GM21528 (cell line): ENCODE results near the gene TRMT61A.
"Not testable (repeated sequence)": the region's sequence is repeated elsewhere in the genome, so short reads cannot be mapped to it uniquely, and the experiment has no call there.

Experiments used
- ATAC-seq: cut with Tn5 transposase; IDR thresholded peaks from one replicate; pipeline ENCODE4 v1.9.1; 2021; ENCODE audit warnings: mild to moderate bottlenecking, moderate library complexity; ENCODE audit not compliant: unreplicated experiment, low FRiP score

TRMT61A gene

DNA sequence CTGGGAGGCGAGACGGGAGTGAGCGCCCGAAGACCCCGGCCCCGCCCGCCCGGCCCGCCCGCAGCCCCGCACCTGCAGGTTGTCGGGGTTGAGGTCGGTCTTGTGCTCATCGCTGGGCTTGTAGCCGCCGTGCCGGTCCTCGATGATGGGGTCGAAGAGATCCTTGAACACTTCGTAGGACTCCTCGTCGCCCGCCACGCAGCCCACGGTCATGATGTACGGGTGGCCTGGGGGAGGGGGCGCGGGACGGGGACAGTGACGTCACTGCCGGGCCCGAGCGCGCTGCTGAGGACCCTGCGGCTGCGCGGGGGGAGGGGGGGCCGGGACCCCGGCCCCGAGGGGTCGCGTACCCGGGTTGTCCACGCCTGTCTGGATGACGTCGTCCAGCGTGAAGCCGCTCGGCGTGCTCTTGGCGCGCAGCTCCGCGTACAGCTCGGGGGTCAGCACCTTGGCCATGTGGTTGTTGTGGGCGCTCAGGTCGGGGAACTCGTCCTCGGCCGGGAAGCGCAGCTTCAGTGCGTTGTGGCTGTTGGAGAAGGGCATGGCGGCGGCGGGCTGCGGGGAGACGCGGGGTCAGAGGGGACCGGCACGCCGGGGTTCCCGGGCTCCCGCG is 6.9 kb upstream of the TRMT61A start:
- no peak for ATAC-seq

DNA sequence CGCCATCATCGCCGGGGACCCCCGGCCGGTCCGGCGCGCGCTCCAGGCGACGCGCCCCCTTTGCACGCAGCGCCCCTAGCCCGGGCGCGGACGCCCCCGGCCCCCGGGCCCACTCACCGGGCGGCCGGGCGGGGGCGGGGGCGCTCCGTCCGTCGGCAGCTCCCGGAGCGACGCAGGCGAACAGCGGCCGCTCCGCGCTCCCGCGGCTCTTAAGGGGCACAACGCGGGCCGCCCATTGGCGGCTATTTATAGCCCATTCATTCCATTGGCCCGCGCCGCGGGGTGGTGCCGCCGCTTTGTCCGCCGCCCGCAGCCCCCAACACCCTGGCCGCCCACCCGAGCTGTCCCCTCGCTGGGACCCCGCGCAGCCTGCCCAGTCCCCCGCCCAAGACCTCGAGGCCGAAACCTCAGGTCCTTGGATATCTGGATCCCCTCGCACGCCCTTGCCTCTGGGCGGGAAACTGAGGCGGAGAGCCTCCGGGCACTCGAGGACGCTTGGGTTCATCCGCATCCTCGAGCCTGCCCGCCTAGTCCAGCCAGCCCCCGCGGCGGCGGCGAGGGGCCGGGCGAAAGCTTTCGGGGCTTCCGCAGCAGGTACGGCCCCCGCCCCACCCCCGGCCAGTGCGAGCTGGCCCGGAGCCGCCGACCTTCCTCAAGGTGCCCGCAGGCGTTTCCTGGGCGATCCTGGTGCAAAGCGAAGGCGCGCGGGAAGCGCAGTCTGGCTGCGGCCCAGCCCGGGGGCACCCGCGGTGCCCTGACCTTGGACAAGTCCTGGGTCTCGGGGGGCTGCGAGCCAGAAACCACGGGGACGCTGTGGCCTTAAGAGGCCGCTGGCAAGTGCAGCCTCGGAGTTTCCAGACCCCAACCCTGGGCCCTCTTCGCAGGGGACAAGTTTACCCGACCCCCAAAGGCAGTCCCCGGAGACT is 6.1 kb upstream of the TRMT61A start, which contains the start of gene CKB:
TSS of gene CKB (minus strand) at position 182 of the 926 bp plus-strand sequence. CDS start 337 bp downstream, outside the sequence.
- no peak for ATAC-seq

DNA sequence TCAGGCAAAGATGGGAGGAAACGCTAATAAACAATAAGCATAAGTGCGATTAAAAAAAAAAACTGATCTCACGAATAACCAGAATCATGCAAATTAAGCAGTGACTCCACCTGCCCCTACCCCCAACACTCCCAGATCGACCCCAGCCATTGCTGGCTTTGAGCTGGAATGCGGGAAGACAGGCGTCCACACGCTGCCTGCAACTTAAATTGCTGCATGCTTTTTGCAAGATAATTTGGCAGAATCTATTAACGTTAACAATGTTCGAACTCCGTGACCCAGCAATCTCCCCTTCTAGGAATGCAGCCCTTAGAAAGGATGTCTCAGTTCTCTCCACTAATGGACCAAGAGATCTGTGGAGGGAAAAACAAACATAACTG is 5.4 kb upstream of the TRMT61A start:
- ATAC-seq = no peak

DNA sequence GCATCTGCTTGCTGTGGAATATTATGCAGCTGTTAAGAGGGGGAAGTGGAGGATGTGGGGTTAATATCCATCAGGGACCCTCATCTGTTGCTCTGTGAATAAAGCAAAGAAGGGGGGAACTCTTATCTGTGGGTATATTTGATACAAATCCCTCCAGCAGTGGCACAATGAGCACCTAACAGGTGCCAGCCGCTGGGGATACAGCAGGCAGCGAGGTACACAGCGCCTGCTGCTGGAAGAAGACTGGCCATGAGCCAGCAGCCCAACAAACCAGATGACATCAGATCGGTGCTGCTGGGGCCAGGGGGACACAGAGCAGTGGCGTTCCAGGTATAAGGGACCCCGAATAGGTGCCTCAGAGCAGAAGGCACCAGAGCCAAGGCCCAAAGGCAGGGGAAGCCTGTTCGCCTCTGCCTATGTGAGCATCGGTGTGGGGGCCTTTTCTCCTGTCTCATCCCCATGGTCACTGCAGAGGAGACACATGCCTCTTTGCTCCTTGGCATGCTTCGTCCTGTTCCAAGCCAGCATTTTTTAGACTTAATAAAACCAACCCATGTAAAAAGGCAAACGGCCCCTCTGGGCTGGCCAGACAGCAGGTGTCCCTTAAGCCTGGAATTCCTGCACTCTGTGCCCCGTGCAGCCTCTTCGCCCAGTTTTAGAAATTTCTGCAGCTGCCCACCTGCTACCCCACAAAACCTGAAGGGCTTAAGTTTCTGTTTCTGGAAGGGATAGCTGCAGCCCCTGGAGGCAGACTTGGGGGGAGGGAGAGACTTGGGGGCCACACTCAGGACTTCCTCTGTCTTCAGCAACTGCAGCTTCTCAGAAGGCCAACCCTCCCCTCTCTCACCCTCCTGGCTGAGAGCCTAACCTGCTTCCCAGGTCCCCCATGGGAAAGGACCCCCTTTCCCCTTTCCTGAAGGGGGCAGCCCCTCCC is 4.7 kb upstream of the TRMT61A start:
- no peak for ATAC-seq

DNA sequence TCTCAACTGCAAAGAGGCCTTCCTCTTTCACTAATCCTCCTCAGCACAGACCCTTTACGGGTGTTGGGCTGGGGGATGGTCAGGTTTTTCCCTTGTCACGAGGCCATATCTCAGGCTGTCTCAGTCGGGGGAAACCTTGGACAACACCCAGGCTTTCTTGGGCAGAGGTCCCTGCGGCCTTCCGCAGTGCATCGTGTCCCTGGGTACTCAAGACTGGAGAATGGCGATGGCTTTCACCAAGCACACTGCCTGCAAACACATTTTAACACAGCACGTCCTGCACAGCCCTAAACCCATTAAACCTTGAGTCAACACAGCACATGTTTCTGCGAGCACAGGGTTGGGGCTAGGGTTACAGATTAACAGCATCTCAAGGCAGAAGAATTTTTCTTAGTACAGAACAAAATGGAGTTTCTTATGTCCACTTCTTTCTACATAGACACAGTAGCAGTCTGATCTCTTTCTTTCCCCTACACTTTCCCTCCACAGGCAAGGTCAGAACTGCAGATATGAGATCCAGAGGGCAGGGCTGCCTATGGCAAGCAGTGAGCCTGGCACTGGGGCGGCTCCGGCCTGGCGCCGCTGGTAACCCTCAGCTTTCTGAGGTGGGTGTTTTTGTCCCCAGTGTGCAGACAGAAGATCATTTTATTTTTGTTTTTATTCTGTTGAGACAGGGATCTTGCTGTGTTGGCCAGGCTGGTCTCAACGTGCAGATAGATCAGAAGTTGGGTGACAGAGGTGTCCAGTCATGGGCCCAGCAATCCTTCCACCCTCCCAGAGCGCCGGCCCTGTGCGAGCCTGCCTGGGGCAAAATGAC is 3.4 kb upstream of the TRMT61A start:
- ATAC-seq = not testable (repeated sequence)

DNA sequence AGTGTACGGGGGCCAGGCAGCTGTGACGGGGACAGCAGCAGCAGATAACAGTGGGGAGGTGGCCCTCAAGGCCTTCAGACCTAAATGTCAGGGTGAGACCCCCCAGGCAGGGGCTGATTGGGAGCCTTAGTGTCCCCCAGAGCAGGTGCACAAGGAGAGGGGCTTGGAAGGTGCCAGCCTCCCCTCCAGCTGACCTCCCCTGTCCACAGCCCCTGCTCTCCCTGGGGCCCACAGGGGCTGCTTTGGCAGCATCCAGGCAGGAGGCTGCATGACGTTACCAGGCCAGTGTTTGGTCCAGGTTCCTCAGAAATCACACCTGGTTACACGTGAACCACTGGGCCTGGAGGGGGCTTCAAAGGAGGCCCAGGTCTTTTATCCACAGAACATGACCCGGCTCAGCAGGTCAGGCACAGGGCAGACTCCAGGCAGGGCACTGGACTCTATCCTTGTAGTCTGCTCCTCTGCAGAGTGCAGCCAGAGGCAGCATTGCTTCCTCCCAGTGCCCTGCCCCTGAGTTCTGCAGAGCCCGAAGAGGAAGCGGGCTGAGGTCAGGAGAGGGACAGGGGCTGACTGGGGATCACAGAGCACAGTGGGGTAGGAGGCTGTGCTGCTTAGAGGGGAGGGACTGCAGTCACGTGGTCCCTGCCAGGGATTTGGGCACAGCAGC is 2.6 kb upstream of the TRMT61A start:
- no peak for ATAC-seq

DNA sequence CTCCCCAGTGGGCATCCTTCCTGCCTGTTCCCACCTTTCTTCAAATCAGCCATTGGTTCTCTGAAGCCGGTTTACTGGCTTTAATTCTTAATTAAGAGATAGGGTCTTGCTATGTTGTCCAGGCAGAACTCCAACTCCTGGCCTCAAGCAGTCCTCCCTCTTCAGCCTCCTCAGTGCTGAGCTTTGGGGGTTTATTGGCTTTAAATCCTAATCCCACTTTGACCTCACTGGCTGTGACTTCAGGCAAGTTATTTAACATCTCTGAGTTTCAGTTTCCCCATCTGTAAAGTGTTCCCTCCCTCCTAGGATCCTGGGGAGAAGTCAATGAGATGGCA is 2.1 kb upstream of the TRMT61A start:
- no peak for ATAC-seq

DNA sequence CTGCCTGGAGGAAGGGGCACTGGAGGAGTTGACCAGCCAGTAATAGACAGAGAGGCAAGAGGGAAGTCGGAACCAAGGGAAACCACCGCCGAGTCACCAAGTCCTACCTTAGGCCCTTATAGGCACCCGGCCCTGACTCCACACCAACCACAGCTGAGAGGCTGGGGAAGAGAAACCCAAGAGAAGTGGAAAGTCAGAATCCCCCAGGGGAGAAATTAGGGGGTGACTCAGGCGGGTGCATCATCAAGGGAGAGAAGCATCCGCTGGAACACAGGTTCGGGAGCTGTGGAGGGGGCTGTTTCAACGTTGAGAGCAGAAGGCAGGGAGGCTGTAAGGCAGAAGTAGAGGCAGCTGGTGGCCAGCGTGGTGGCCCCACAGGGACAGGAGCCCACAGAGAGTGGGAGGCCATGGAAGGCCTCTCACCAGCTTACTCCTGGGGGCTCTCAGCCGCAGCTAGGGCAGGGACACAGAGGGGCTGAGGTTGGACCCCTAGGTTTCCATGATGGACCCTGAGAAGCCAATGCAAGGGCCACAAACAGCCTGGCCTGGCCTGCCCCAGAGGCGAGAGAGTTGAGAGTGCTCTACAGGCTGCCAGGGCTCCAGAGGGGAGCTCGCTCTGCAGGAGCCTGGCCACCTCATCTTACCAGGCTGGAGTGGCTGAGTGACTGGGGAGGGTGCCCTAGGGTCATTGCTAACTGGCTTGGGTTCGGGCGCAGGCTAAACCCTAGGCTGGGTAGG is 1.4 kb upstream of the TRMT61A start:
- no peak for ATAC-seq

DNA sequence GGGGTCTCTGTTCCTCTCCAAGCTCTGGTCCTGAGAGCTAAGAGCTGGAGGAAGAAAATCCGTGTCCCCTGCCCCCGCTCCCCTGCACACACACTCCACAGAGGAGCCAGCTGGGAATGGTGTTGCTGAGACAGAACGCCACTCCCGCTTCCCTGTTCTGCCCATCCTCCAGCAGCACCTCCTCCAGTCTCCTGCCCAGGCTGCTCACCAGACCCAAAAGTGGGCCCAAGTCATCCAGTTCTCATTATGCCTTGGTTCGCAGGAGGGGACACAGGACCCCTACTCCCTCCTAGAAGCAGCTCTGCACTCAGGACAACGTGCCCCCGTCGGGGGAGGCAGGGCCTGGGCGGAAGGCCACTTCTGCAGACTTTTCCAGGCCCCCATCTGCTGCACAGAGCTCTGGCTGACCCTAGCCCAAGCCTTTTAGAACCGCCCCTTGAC is 830 bp upstream of the TRMT61A start:
- ATAC-seq = no peak

DNA sequence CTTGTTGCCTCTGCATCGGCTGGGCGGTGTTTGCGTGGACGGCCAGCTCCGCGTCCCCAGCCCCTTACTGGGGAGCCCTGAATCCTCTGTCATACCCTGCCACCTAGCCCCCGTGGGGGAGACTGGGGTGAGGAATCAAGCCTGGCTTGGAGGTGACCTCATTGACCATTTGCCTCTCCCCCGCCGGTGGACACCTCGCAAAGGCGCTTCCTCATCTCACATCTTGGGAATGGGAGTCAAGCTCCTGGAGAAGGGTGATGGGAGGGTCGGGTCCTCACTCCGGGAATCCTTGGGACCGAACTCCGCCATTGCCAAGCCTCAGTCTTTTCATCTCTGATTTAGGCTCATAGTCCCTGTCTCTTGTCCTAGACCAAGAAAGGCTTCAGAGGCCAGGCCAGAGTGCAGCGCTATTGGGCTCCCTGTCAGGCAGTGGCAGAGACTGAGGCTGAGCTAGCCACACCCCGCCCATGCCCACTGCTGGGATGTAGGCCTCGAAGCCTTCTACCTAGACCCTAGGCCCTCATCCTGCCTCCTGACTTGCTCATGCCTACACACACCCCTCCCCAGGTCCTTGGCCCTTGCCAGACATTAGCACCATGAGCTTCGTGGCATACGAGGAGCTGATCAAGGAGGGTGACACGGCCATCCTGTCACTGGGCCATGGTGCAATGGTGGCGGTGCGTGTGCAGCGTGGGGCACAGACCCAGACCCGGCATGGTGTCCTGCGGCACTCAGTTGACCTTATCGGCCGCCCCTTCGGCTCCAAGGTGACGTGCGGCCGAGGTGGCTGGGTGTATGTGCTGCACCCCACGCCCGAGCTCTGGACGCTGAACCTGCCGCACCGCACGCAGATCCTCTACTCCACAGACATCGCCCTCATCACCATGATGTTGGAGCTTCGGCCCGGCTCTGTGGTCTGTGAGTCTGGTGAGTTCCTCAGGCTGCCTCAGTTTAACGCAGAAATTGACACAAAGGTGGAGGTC is 678 bp downstream of the TRMT61A start:
- ATAC-seq = no peak

DNA sequence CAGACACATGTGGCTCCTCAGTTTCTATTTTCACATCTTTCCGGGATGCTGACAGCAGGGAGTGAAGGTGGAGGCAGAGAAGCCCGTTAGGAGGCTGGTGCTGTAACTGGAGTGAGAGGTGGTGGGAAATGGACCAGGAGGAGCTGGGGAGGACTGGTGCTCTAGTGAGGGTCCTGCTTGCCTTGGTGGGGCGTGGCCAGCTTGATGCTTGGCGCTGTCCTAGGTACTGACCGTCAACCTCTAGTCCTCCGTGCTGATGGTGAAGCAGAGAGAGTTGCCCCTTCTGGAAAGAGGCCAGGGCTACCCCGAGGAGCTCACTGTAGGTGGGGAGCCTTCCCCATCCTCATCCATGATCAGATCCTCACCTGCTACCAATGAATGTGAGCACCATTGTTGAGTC is 1.4 kb downstream of the TRMT61A start:
- no peak for ATAC-seq

DNA sequence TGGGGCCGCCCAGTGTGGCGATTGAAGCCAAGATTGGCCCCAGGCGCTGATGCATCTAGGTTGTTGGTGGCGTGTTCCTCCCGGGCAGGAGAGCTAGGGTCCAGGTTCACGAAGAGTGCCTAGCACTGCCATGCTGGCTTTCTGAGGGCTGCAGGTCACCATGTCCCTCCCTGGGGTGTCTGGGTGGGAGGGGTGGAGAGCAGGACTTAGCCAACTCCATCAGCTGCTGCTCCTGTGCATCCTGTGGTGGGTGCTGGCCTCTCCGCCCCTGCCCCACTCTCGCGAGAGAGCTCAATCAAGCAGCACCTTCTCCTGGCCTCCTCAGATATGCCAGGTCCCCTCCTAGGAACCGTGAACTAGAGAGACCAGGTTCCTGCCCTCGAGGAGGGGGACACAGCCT is 1.8 kb downstream of the TRMT61A start:
- ATAC-seq = no peak

DNA sequence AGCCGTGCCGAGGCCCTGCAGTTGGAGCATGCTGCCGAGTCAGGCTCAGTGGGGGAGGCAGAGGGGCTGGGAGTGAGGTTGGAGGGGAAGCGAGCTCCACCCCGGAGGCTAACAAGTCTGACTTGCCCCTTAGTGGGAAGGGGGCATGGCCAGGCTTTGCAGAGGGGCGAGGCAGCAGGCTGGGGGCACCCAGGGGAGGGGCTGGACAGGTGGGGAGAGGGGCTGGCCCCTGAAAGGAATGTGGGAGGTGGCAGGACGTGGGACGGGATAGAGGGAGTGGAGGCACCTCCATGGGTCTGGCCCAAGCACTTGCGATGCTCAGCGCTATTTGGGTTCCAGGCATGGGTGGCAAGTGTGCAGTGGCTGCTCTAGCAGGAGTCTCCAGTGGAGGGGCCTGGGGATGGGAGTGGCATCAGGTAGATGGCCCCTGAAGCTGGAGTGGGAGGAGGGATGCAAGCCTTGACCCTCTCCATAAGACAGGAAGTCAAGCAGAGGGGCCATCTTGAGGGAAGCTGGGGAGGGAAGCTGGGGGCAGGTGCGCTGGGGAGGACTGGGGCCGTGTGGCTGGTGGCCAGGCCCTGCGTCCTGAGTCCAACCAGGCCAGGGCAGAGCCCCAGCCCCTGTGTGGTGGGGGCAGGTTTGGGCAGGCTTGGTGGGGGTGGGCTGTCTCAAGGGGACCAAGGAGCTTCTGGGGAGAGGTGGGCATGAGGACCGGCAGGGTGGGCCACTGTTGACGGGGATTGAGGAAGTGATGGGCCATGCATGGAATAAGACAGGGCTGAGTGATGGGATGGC is 2.6 kb downstream of the TRMT61A start:
- no peak for ATAC-seq

DNA sequence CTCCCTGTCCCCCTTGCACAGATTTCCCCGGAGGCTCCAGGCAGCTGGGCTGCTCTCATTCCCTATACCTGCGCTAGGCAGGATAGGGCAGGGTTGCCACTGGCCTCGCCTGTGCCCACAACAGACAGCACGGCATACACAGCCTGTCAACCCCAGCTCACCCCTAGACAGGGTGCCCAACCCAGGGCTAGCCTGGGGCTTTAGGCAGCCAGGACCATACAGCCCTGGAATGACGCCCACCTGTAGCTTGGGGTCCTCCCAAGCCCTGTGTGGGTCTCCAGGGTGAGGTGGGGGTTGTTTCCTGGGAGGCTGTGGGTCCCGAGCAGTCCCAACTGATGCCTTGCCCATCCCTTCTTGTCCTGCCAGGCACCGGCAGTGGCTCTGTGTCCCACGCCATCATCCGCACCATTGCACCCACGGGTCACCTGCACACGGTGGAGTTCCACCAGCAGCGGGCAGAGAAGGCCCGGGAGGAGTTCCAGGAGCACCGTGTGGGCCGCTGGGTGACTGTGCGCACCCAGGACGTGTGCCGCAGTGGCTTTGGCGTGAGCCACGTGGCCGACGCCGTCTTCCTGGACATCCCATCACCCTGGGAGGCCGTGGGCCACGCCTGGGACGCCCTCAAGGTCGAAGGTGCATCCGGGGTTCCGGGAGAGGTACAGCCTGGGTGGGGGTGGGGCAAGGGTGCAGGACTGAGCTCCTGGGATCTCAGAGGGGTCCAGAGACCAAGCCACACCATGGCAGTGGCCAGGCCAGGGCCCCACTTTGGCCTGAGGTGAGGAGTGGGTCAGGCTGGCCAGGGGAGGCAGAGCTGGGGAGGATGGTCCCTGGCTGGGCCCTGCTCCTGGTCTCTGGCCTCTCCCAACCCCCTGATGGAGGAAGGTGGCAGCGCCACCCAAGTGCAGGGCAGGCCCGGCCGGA is 3.5 kb downstream of the TRMT61A start:
- no peak for ATAC-seq

DNA sequence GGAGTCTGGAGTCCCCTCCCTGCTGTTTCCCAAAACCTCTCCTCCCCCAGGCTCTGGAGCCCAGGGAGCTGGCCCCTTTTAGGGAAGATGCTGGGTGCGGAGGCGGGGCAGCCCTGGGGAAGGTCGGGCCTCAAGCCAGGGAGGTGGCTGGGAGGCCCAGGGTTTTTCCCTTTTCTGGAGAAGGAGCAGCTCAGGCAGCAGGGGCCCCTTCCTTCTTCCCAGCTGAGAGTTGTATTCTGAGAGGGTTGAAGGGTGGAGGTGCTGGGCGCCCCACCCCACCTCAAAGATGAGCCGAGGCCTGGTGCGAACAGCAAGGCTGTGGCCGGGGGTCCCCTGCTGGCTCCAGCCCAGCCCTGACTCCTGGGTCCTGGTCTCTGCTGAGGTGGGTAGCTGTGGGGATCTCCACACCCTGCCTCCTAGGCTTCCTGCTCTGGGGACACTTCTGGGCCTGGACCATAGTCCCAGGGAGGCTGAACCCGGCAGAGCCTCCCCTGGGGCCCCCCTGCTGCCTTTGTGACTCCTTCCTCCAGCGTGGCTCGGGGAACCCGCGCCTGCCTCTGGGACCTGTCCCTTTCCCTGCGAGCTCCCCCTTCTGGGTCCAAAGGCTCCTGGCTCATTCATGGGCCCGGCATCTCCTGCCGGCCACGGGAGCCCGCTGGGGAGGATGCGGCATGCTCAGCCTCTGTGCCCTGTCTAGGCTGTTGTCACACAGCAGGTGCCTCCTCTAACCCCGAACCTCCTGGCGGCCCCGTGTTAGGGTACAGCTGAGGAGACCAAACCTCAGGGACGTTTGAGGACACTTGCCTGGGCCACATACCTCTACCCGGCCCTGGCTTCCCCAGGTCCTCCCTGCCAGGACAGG is 4.4 kb downstream of the TRMT61A start:
- ATAC-seq = no peak
